ENCODE data around the gene CACNB2.

DNA sequence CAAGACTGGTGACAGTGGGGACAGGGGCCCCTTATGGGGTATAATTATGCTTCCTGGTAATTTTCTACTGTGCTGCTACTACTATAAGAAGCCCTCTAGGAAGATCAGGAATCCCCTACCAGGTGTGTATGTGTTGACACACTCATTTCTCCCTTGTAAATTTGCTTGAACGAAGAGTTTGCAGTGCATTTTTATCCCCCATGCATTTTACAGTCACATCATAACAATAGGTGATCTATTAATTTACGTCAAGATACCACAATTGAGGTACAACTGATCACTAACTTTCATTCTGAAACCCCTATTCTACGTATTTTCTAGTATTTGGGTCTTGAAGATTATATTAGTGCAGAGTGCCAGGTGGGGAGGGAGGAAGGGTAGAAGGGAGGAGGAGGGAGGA, 258.9 kb downstream of the CACNB2 start:
- TF ChIP-seq, protein P1, sequence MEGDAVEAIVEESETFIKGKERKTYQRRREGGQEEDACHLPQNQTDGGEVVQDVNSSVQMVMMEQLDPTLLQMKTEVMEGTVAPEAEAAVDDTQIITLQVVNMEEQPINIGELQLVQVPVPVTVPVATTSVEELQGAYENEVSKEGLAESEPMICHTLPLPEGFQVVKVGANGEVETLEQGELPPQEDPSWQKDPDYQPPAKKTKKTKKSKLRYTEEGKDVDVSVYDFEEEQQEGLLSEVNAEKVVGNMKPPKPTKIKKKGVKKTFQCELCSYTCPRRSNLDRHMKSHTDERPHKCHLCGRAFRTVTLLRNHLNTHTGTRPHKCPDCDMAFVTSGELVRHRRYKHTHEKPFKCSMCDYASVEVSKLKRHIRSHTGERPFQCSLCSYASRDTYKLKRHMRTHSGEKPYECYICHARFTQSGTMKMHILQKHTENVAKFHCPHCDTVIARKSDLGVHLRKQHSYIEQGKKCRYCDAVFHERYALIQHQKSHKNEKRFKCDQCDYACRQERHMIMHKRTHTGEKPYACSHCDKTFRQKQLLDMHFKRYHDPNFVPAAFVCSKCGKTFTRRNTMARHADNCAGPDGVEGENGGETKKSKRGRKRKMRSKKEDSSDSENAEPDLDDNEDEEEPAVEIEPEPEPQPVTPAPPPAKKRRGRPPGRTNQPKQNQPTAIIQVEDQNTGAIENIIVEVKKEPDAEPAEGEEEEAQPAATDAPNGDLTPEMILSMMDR (IDR thresholded peaks at IDR 0.05) = no peak
- TF ChIP-seq POLR2AphosphoS5 (IDR thresholded peaks at IDR 0.05; ENCODE audit: low read depth, low read length) = no peak

Measured in Panc1 (cell line).